PC-9 (cell line): ENCODE measurements around the gene SNTG2. TPM values are rescaled to one million over a fixed set of nuclear protein-coding genes. Genes with fewer than 3 reads are reported as not detected.

Experiments used
- BruUV-seq: library from RNA; stranded (reverse); fragments of 400-500 nt; replicated peaks from 2 replicates; lab custom pipeline; 2021; lab: Mats Ljungman, UMichigan
- CTCF ChIA-PET: fragments of 300-600 bp; sonication (Branson Sonifier 250); formaldehyde crosslinking; loops from one replicate; lab custom pipeline; 2022; ENCODE audit warnings: antibody characterized with exemption; lab: Charles Lee
- POLR2A ChIA-PET: fragments of 300-600 bp; sonication (Branson Sonifier 250); formaldehyde crosslinking; loops from one replicate; lab custom pipeline; 2022; ENCODE audit warnings: antibody characterized with exemption; ENCODE audit not compliant: unreplicated experiment; lab: Charles Lee
- DNase-seq, 2 experiments: peaks; one replicate each; pipeline versions ENCODE4 v3.0.0 to v3.0.0-alpha.2; 2015 to 2022; ENCODE audit warnings: mixed read lengths in 1 of 2
- H2AFZ ChIP-seq: fragments of 200-600 bp; sonication (generic); 2 replicates; pipeline ENCODE4 v1.8.1; 2017; ENCODE audit warnings: antibody characterized with exemption
- H3F3A ChIP-seq: fragments of 200-600 bp; sonication (generic); 2 replicates; pipeline ENCODE4 v1.8.1; 2017; ENCODE audit warnings: antibody characterized with exemption, mild to moderate bottlenecking, low read depth; ENCODE audit not compliant: insufficient read depth
- H3K27ac ChIP-seq: fragments of 200-600 bp; sonication (generic); 2 replicates; pipeline ENCODE4 v1.6.1; 2016; ENCODE audit warnings: mixed run types
- H3K27me3 ChIP-seq: fragments of 200-600 bp; sonication (generic); 2 replicates; pipeline ENCODE4 v1.6.1; 2016; ENCODE audit warnings: low read depth, mixed run types; ENCODE audit not compliant: insufficient read depth
- H3K36me3 ChIP-seq: fragments of 200-600 bp; sonication (generic); 2 replicates; pipeline ENCODE4 v1.6.1; 2016; ENCODE audit warnings: low read depth, mixed run types
- H3K4me1 ChIP-seq: fragments of 200-600 bp; sonication (generic); replicated peaks from 2 replicates; pipeline ENCODE4 v1.6.1; 2016; ENCODE audit warnings: mixed run types; ENCODE audit not compliant: insufficient read depth
- H3K4me2 ChIP-seq: fragments of 200-600 bp; sonication (generic); 2 replicates; pipeline ENCODE4 v1.6.1; 2017; ENCODE audit warnings: mixed run types
- H3K4me3 ChIP-seq: fragments of 200-600 bp; sonication (generic); 2 replicates; pipeline ENCODE4 v1.6.1; 2016; ENCODE audit warnings: mixed run types
- H3K79me2 ChIP-seq: fragments of 200-600 bp; sonication (generic); 2 replicates; pipeline ENCODE4 v1.6.1; 2017; ENCODE audit warnings: low read depth, mixed run types
- H3K9me2 ChIP-seq: fragments of 200-600 bp; sonication (generic); 2 replicates; pipeline ENCODE4 v1.8.1; 2017; ENCODE audit warnings: mild to moderate bottlenecking; ENCODE audit not compliant: insufficient read depth
- H3K9me3 ChIP-seq: fragments of 200-600 bp; sonication (generic); 2 replicates; pipeline ENCODE4 v1.8.1; 2016; ENCODE audit warnings: low read depth; ENCODE audit not compliant: insufficient read depth
- H4K20me1 ChIP-seq: fragments of 200-600 bp; sonication (generic); 2 replicates; pipeline ENCODE4 v1.8.1; 2017; ENCODE audit not compliant: insufficient read depth
- CTCF ChIP-seq: fragments of 200-600 bp; sonication (generic); conservative IDR thresholded peaks from 2 replicates; pipeline ENCODE4 v1.6.1; 2017; ENCODE audit warnings: mixed run types, antibody characterized with exemption, mild to moderate bottlenecking, moderate library complexity
- EZH2 ChIP-seq: fragments of 200-600 bp; sonication (generic); IDR thresholded peaks from 2 replicates; pipeline ENCODE4 v1.8.0; 2017; ENCODE audit warnings: antibody characterized with exemption, low read depth
- intact Hi-C: fragments of 100-400 bp; cut with micrococcal nuclease; formaldehyde crosslinking; loops from one replicate; pipeline ENCODE4 v1.10.0; 2022; ENCODE audit not compliant: unreplicated experiment
- total RNA-seq: library from RNA; stranded (reverse); gene quantifications from 2 replicates; pipeline ENCODE4 v1.2.3, GENCODE V29; 2021

SNTG2 gene
- total RNA-seq, 1 experiment from 2014 or later: not detected

DNA sequence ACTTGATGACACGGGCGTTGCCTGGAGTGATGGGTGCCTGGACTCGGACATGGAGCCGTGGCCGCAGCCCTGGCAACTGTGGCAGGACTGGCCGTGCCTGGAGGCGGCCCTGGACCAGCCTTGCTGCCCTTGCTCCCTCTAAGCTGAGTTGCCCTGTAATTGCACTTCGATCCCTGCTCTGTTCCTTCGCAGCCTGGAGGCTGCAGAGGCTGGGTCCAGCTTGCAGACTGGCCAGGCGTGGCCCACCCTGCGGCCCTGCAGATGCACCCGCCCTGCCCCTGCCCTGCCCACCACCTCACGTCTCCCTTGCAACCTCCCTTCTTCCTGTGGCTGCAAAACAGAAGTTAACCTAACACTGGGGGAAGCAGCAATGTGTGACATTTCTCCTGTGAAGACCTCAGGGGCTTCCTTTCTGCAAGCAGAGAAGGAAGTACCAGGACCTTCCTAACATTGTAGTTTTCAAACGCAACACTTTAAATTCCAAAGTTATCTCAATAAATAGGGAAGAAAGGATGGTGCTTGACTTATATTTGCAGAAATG is 288.0 kb downstream of the SNTG2 start:
- TF ChIP-seq CTCF (no peak), EZH2 (no peak)
- no peak overlapping the region for H2AFZ ChIP-seq
- no peaks in the 10 kb centered on the region for H3K36me3 ChIP-seq
- ChIA-PET CTCF (no interaction called here), POLR2A (no interaction called here)
- 0 out of 2 replicates have a peak, but pooled peaks cover 6% of the 10 kb centered on the region for H4K20me1 ChIP-seq
- no peak overlapping the region for H3K4me2 ChIP-seq
- H3F3A ChIP-seq: no peaks in the 10 kb centered on the region
- H3K9me3 ChIP-seq: no peaks in the 10 kb centered on the region
- H3K9me2 ChIP-seq: no peaks in the 10 kb centered on the region
- peaks cover 91% of the 10 kb centered on the region for H3K27me3 ChIP-seq
- H3K4me1 ChIP-seq: no peaks in the 10 kb centered on the region
- intact Hi-C loops: no loop called here
- no peaks in the 10 kb centered on the region for H3K79me2 ChIP-seq
- H3K27ac ChIP-seq: no peak overlapping the region
- BruUV-seq: no TSS peak
- no peak for DNase-seq
- H3K4me3 ChIP-seq: no peak overlapping the region

- TF ChIP-seq EZH2 (no peak), CTCF (no peak)
- H3K4me3 ChIP-seq: no peak overlapping the region
- DNase-seq: no peak
- no peaks in the 10 kb centered on the region for H3K4me1 ChIP-seq
- H3K79me2 ChIP-seq: no peaks in the 10 kb centered on the region
- no peaks in the 10 kb centered on the region for H3F3A ChIP-seq
- H3K27me3 ChIP-seq: peaks cover 83% of the 10 kb centered on the region
- BruUV-seq: no TSS peak
- ChIA-PET CTCF (no interaction called here), POLR2A (no interaction called here)
- no peaks in the 10 kb centered on the region for H4K20me1 ChIP-seq
- no peaks in the 10 kb centered on the region for H3K36me3 ChIP-seq
- no peak overlapping the region for H3K27ac ChIP-seq
- no peaks in the 10 kb centered on the region for H3K9me3 ChIP-seq
- H3K9me2 ChIP-seq: no peaks in the 10 kb centered on the region
- intact Hi-C loops: no loop called here
- H3K4me2 ChIP-seq: no peak overlapping the region
- no peak overlapping the region for H2AFZ ChIP-seq
Observed at GRCh38 chr2:1245193-1245592, 294.5 kb downstream of the SNTG2 start.

DNA sequence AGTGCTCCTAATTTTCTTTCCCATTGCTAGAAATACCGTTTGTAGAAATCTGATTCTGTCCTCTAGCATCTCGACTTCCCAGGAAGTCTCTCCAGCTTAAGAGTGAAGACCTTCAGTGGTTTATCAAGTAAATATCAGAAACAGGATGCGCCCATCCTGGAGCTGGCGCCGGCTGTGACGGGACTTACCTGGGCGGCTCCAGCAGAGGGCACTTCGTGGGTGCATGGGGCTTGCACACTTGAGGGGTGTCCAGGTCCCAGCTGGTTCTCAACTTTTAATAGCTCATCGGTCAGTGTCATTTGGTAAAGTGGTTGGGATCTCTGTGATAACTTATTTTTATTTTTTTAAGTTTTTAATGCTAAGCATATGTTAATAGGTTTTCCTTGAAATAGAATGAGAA is 295.6 kb downstream of the SNTG2 start:
- H3K9me3 ChIP-seq: no peaks in the 10 kb centered on the region
- no peaks in the 10 kb centered on the region for H3K9me2 ChIP-seq
- no peak overlapping the region for H3K27ac ChIP-seq
- no peaks in the 10 kb centered on the region for H3K79me2 ChIP-seq
- no peaks in the 10 kb centered on the region for H3F3A ChIP-seq
- POLR2A ChIA-PET: no interaction called here
- no peaks in the 10 kb centered on the region for H4K20me1 ChIP-seq
- H2AFZ ChIP-seq: no peak overlapping the region
- H3K27me3 ChIP-seq: peaks cover 81% of the 10 kb centered on the region
- intact Hi-C loops: no loop called here
- H3K4me2 ChIP-seq: no peak overlapping the region
- CTCF ChIA-PET: no interaction called here
- no peaks in the 10 kb centered on the region for H3K4me1 ChIP-seq
- DNase-seq: no peak
- no peak overlapping the region for H3K4me3 ChIP-seq
- BruUV-seq: no TSS peak
- TF ChIP-seq EZH2 (no peak), CTCF (no peak)
- no peaks in the 10 kb centered on the region for H3K36me3 ChIP-seq
